Esophagus squamous epithelium (tissue), 4 donors: ENCODE measurements around the gene FRG1.

Source experiments
- CTCF ChIP-seq, 6 experiments: fragments of 450-650 bp in 4 of 6; fragments of 200-600 bp in 2 of 6; sonication (generic) in 2 of 6; IDR thresholded peaks; one replicate each; pipeline ENCODE4 v1.5.1; 2016 to 2019; ENCODE audit warnings: antibody characterized with exemption in 6 of 6, mild to moderate bottlenecking in 4 of 6, moderate library complexity in 4 of 6
- POLR2A ChIP-seq, 4 donors: fragments of 450-650 bp; IDR thresholded peaks; one replicate each; pipeline ENCODE4 v1.6.1; 2017; ENCODE audit warnings: antibody characterized with exemption in 4 of 4, mild to moderate bottlenecking in 4 of 4, moderate library complexity in 3 of 4

DNA sequence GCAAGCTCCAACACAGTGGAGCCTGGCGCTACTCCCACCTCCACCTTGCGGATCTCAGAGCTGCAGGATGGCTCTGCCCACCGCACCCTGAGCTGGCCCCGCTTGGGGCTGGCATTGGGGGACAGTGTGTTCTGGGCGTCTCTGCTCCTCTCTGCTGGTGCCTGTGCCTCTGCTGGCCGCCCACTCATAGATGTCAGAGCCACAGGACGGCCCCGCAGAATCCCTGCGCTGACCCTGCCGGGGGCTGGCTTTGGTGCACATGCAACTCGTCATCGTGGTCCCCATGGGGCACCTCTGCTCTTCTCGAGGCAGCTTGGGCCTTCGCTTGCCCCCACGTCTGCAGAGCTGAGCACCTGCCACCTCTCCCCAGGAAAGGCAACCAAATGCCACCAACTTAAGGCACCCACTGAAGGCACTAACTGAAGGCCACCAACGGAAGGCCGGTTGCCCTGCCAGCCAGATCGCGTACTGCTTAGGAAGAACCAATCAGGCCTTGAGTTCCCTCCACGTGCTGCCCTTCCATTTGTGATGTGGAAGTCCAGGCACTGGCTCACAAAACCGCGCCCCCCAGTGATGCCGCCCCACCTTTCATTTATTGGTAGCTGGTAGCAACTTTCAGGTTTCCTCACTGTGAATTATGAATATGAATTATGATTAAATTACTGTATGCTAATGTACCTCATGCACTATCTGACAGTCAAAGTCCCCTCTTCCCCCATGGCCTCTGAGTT lies 23.3 kb upstream of the FRG1 start:
- TF ChIP-seq POLR2A (IDR thresholded peaks at IDR 0.05) (no peak), CTCF (IDR thresholded peaks at IDR 0.05) (no peak)
